ENCODE results near the gene CCSAP.

The CCSAP gene

DNA sequence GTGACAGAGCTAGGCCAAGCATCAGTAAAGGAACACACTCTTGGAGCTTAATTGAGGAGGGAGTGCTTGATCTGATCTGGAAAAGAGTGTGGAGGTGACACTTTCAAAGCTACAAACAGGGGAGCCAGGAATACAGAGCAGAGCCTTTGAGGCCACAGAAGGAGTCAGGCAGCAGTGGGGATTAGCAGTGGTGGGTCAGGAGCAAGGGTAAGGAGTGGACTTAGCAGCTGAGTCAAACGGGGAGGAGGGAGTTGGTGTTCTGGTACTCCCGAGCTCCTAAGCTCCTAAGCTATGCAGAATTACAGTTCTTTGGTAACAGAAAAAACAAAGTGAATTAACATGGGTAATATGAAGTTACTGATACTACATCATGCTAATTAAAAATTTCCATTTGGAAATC, 57.4 kb downstream of the CCSAP start:
- no peak for DNase-seq

DNA sequence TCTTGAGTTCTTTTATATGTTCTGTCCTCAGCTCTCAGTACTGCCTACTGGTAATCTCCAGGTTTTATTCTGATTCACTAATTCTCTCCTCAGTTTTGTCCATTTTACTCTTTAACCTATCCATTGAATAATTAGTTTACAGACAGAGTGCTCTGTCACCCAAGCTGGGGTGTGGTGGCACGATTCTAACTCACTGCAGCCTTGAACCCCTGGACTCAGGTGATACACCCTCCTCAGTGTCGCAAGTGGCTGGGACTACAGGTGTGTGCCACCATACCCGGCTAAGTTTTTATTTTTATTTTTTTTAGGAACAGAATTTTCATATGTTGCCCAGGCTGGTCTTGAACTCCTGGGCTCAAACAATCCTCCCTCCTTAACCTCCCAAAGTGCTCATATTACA, 58.0 kb downstream of the CCSAP start:
- no peak for DNase-seq

DNA sequence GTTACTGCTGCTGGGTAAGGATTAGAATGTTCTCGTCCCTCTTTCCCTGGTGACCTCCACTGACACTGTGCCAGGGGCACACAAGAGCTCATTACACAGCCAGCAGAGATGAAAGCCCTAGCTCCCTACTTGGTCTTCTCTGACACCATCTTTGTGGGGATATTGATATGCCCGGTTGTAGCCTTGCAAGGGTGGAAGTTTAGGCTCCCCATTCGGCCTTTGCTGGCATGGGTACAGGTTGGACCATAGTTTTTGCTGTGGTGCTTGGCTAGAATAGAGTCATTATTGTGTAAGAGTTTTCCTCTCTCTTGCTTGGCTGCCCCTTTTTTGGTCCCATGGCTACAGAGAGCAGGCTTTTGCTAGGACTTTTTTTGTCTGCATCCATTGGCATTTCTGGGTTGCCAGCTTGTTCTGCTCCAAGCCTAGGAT, 59.6 kb downstream of the CCSAP start:
- DNase-seq = no peak

DNA sequence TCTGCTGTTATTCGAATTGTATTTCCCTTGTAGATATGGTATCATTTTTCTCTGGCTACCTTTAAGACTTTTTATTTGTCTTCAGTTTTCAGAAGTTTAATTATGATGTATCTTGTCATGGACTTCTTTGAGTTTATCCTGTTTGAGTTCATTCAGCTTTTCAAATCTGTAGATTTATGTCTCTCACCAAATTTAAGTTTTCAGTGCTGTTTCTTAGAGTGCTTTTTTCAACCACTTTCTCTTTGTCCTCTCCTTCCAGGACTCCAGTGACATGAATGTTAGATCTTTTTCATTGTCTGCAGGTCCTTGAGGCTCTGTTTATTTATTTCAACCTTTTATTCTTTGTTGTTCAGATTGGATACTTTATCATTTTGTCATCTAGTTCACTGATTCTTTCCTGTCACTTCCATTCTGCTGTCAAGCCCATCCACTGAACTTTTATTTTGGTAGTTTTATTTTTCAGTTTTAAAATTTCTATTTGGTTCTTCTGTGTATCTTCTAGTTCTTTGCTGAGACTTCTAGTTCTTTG, 60.5 kb downstream of the CCSAP start:
- DNase-seq = no peak

DNA sequence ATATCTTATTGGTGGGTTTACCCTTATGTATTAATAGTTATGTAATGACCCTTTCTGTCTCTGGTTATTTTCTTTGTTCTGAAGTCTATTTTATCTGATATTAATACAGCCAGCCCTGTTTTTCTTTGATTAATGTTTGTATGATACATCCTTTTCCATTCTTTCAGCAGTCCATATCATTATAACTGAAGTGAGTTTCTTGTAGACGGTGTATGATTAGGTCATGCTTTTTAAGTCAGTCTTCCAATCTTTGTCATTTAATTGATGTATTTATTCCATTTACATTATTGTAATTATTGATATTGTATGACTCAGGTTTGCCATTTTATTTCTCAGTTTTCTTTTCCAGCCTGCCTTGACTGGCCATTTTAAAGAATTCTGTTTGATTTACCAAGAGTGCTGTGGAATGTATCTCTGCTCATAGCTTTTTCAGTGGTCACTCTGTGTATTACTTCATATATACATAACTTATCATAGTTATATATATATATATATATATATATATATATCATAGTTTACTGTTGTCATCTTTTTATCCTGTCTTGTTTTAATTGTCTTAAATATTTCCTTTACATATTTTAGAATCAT, 61.4 kb downstream of the CCSAP start:
- peak; percentile 18 for DNase-seq

DNA sequence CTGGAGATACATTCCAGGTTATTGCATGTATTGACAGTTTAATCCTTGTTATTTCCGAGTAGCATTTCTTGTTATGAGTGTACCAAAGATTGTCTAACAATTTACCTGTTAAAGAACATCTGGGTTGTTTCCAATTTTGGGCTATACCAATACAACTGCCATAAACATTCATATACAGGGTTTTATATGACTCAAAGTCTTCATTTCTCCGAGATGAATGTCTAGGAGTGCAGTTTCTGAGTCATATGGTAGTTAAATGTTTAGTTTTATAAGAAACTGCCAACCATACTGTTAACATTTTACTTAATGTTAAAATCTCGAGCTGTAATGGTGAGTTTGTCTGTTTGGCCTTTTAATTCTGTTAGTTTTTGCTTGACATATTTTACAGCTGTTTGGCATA, 61.9 kb downstream of the CCSAP start:
- peak; percentile 23 for DNase-seq

DNA sequence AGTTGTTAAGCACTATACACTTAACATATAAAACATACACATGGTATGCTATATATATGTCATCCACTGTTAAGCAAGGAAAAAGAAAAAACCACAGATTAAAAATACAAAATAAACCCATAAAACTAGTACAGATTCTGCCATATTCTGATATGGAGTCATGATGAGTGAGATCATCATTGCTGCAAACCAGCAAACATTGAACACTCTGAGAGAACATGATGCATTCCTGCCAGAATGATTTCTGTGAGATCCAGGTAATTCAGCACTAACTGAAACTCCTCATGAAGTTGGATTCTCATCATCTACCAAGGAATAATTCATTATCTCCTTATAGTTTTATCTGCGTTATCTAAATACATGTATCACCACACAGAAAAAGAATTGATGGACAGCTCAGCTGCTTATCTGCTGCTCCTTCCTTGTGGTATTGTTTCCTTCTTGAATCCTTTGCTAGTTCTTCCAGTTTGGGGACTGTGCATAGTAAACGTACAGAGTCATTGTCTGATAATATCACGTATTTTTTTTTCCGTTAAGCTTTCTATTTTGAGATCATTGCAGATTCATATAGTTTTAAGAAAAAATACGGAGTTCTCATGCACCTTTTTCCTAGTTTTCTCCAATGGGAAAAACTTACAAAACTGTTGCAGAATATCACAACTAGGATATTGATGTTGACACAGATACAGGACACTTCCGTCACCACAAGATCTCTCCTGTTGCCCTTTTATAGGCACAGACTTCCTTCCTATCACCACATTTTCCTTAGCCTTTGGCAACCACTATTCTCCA, 62.6 kb downstream of the CCSAP start:
- DNase-seq = no peak

DNA sequence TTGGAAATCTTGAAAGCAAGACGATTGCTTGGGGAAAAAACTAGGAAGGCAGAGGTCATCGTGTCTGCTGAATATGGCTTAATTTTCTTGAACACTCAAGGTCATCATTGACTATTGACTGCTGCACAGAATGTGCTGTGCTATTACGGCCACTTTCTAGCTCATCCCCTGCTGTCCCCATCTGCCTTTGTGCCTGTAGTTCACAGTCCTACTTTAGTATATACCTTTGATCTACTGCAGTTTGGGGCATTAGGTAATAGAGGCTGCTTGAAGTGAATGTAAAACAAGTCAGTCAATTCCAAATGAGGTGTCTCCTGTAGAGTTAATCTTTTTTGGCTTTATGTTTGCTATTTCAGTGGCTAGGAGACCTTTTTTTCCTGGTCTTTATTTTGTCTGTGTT, 63.6 kb downstream of the CCSAP start:
- no peak for DNase-seq

DNA sequence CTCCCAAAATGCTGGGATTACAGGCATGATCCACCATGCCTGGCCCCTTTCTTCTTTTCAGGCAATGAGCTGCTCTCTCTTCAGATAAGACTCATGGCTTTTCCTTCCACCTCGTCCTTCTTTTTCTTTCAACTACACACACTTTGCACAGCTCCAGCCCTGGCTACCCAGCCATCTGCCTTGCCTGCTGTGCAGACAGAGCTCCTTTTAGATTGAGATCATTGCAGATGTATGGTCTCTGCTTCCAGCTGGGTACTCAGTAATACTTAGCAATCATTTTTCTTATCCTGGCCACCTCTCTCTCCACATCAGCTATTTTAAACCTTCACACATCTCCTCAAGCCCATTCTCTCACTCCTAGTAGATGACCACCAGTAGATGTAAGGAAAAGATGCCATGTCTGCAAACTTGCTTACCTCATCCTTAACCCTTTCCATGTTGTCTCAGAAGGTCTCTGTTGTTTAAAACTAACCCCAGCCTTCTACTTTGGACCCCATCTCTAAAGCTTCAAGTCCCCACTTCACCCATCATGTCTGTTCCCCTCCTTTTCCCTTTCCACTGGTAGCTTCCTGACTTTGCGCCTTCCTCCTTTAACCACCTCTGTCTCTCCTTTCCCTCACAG, 64.6 kb downstream of the CCSAP start:
- DNase-seq = no peak

DNA sequence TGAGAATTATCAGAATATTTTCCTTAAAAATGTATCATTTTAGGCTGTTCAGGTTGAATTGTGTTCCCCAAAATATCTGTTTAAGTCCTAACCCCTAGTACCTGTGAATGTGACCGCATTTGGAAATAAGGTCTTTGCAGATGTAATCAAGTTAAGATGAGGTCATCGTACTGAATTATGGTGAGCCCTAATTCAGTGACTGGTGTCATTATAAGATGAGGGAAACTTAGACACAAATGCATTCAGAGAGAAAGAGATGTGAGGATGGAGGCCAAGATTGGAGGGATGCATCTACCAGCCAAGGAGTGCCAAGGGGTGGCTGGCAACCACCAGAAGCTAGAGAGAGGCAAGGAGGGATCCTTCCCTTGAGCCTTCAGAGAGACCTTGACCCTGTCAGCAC, 67.8 kb downstream of the CCSAP start:
- DNase-seq = no peak

DNA sequence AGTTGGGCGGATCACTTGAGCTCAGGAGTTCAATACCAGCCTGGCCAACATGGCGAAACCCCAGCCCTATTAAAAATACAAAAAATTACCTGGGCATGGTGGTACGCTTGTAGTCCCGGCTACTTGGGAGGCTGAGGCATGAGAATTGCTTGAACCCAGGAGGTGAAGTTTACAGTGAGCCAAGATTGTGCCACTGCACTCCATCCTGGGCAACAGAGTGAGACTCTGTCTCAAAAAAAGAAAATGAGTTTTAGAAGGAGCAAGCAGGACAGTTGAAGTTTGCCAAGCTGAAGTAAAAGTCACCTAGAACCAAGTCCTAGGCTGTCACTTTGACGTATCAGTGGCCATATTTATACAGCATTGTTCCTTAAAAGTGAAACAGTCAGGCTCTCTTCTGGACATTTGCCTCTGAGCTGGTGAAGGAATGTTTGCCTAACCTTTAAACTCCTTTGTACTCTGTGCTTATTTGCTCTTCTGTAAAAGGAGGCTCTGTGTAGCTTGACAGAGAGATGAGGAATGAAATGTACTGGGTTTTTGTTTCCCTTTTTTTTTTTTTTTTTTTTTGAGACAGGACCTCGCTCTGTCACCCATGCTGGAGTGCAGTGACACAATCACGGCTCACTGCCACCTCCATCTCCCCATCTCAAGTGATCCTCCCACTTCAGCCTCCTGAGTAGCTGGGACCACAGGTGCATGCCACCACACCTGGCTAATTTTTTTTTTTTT, 69.2 kb downstream of the CCSAP start:
- no peak for DNase-seq

DNA sequence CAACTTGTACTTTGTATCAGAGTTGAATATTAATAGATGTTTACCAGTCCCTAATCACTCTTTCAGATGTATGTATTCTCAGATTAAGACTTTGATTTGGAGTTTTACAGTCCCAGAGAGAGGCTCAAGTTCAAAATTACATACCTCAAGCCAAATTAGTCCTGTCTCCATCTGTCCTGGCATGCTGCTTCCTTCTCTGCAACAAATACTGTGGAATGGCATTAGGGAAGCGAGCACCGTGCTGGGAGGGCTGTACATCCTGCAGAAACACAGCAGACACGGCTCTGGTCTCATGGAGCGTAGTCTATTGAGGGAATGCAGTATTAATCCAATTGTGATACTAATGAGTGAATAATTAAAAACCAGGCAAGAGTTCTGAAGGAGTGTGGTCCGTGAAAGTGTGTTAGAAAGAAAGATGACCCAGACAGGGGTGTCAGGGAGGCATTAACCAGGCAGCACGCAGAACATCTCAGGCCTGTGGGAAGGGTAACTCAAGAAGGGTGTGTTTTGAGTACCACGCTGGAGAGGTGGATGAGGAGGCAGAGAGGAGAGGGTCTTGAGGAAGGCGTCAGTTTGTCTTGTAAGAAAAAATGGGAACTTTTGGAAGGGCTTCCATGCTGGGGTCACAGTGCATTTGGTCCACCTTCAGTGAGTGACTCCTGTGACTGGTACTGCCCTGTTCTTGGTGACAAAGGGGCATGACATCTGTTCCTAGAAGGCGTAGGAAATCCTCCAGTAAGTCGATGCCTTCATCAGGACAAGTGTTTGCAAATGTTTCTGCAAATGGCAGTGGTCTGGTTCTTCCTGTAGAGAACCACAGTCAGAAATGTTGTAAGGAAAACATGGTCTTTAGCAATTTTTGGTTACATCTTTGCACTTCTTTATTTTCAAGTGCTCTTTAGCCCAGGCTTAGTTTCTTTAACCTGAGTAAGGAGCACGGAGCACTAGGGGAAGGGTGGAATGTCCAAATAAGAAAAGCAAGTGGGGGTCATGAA, 70.4 kb downstream of the CCSAP start:
- peak; percentile 13 for DNase-seq

DNA sequence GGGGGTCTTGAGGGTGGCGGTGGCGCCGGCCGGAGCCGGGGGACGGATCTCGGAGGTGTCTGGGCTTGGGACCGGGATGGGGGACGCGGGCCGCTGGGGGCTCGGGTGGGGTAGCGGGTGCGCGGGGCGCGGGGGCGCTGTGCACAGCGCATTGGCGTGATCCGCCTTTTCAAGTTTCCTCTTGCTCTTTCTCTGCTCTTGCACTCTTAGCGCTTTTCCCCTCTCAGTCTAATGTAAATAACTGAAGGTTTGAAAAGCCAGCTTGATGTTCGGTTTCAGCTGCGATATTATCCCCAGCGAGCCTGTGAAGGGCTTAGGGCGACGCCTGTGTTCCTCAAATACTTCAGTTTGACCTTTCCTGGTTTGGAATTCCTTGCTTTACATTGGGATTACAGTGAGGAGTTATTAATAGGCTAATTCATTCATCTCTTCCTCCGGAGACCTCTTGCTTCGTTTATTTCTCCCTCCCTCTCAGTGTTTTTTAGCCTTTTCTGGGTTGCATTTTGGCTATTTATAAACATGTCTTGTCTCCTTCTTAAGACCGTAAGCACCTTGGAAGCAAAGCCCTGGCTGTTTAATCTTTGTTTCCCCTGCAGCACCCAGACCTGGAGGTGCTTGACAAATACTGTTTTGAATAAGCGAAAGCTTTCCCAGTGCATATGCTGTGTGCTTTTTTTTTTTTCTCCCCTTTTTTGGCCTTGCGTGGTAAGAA, 71.2 kb downstream of the CCSAP start:
- DNase-seq = peak; percentile 28
